ENCODE measurements around the gene CGREF1. TPM values are rescaled to one million over a fixed set of nuclear protein-coding genes. Genes with fewer than 3 reads are reported as not detected.

CGREF1 gene
- total RNA-seq, 1 donor from 2014 or later = not detected

DNA sequence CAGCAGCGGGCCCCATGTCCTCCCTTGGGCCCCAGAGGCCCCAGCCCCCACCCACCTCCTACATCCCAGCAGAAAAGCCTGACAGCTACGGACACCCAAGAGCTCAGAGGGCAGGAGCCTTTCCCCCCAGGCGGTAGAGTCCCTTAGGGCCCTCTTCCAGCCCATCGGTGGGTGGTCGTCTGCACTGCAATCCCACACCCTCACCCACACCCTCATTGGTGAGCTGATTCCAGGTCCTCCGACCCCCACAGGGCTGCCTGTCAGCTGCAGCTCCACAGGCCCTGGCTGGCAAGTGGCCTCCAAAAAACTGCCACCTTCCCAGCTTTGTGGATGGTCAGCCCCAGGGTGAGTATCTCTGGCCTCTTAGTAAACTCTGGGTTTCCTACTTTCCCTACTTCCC lies 40.3 kb upstream of the CGREF1 start:
- H3K27me3 Mint-ChIP-seq (ENCODE audit: unreplicated experiment) = peaks cover 2% of the 10 kb centered on the region
- no peaks in the 10 kb centered on the region for H3K36me3 Mint-ChIP-seq (ENCODE audit: low read depth, unreplicated experiment)
- no peaks in the 10 kb centered on the region for H3K4me1 Mint-ChIP-seq (ENCODE audit: unreplicated experiment)
- H3K4me3 Mint-ChIP-seq (ENCODE audit: unreplicated experiment) = no peak overlapping the region
- no peak for TF ChIP-seq CTCF (IDR thresholded peaks at IDR 0.05; ENCODE audit: unreplicated experiment)
- no peaks in the 10 kb centered on the region for H3K9me3 Mint-ChIP-seq (ENCODE audit: unreplicated experiment)
- no peak for DNase-seq (ENCODE audit: low spot score)
- no peak overlapping the region for H3K27ac Mint-ChIP-seq (ENCODE audit: unreplicated experiment)

- H3K4me1 Mint-ChIP-seq (ENCODE audit: unreplicated experiment) = no peaks in the 10 kb centered on the region
- TF ChIP-seq CTCF (IDR thresholded peaks at IDR 0.05; ENCODE audit: unreplicated experiment) = no peak
- H3K27me3 Mint-ChIP-seq (ENCODE audit: unreplicated experiment) = peaks cover 2% of the 10 kb centered on the region
- H3K4me3 Mint-ChIP-seq (ENCODE audit: unreplicated experiment) = no peak overlapping the region
- no peak overlapping the region for H3K27ac Mint-ChIP-seq (ENCODE audit: unreplicated experiment)
- no peaks in the 10 kb centered on the region for H3K9me3 Mint-ChIP-seq (ENCODE audit: unreplicated experiment)
- DNase-seq (ENCODE audit: low spot score) = no peak
- no peaks in the 10 kb centered on the region for H3K36me3 Mint-ChIP-seq (ENCODE audit: low read depth, unreplicated experiment)
Measured at GRCh38 chr2:27158468-27158867, 39.5 kb upstream of the CGREF1 start.

DNA sequence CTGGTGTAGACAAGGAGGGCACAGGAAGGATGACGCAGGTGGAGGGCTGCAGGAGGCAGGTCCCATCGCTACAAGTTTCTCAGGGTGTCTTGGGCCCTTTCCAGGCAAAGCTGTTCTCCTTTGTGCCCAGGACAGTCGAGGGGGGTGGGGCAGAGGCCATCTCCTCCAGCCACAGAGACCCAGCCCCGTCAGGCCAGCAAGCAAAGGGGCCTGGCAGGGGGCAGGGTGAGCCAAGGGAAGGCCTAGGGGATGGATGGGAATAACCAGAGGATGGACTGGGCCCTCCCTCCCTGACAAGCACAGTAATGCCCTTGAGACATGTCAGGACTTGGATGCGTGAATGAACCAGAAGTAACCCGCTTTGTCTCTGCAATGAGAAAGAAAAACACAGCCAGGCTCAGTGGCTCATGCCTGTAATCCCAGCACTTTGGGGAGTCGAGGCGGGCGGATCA lies 36.2 kb upstream of the CGREF1 start:
- H3K4me1 Mint-ChIP-seq (ENCODE audit: unreplicated experiment) = no peaks in the 10 kb centered on the region
- peaks cover 1% of the 10 kb centered on the region for H3K27me3 Mint-ChIP-seq (ENCODE audit: unreplicated experiment)
- no peak overlapping the region for H3K27ac Mint-ChIP-seq (ENCODE audit: unreplicated experiment)
- H3K36me3 Mint-ChIP-seq (ENCODE audit: low read depth, unreplicated experiment) = no peaks in the 10 kb centered on the region
- H3K9me3 Mint-ChIP-seq (ENCODE audit: unreplicated experiment) = no peaks in the 10 kb centered on the region
- DNase-seq (ENCODE audit: low spot score) = no peak
- no peak overlapping the region for H3K4me3 Mint-ChIP-seq (ENCODE audit: unreplicated experiment)
- TF ChIP-seq CTCF (IDR thresholded peaks at IDR 0.05; ENCODE audit: unreplicated experiment) = no peak

GRCh38 chr2:27154488-27154887 lies 35.6 kb upstream of the CGREF1 start:
- no peaks in the 10 kb centered on the region for H3K9me3 Mint-ChIP-seq (ENCODE audit: unreplicated experiment)
- no peaks in the 10 kb centered on the region for H3K36me3 Mint-ChIP-seq (ENCODE audit: low read depth, unreplicated experiment)
- TF ChIP-seq CTCF (IDR thresholded peaks at IDR 0.05; ENCODE audit: unreplicated experiment) = no peak
- no peak overlapping the region for H3K4me3 Mint-ChIP-seq (ENCODE audit: unreplicated experiment)
- no peaks in the 10 kb centered on the region for H3K27me3 Mint-ChIP-seq (ENCODE audit: unreplicated experiment)
- no peaks in the 10 kb centered on the region for H3K4me1 Mint-ChIP-seq (ENCODE audit: unreplicated experiment)
- no peak for DNase-seq (ENCODE audit: low spot score)
- no peak overlapping the region for H3K27ac Mint-ChIP-seq (ENCODE audit: unreplicated experiment)

DNA sequence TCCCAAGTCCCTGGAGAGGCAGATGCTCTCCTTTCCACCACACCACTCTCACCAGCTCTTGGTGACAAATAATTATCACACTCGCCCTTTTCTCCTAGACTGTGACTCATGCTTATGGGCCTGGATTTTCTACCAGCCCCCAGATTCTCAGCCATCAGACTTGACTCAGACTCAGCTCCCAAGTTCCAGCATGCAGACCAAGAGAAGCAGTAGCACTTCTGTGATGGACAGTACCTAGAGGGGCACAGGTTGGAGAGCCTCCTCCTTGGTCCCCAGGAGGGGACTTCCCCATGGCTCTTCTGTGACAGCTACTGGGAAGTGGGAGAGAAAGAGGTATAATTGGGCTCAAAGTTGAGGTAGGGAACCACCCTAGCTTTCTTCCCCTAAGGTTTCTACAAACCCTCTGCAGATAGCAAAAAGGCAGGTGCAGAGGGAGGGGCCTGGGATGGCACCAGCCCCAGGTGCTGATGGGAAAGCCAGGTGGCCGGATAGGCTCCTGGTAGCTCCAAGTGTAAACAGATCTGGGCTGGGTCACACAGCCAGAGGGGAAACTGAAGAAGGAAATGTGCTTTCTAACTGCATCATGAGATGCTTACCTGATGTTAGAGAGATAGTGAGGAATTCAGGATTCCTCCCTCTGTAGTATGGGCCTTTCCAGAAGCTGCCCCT lies 34.0 kb upstream of the CGREF1 start:
- TF ChIP-seq CTCF (IDR thresholded peaks at IDR 0.05; ENCODE audit: unreplicated experiment) = no peak
- no peaks in the 10 kb centered on the region for H3K4me1 Mint-ChIP-seq (ENCODE audit: unreplicated experiment)
- no peaks in the 10 kb centered on the region for H3K9me3 Mint-ChIP-seq (ENCODE audit: unreplicated experiment)
- no peak overlapping the region for H3K4me3 Mint-ChIP-seq (ENCODE audit: unreplicated experiment)
- no peak for DNase-seq (ENCODE audit: low spot score)
- no peak overlapping the region for H3K27ac Mint-ChIP-seq (ENCODE audit: unreplicated experiment)
- H3K27me3 Mint-ChIP-seq (ENCODE audit: unreplicated experiment) = no peaks in the 10 kb centered on the region
- H3K36me3 Mint-ChIP-seq (ENCODE audit: low read depth, unreplicated experiment) = no peaks in the 10 kb centered on the region

All from endothelial cell (in vitro differentiated cells).